GM12892 (cell line): ENCODE data around the gene C4orf50.
"Not testable (repeated sequence)": the region's sequence is repeated elsewhere in the genome, so short reads cannot be mapped to it uniquely, and the experiment has no call there.

ENCODE experiments used
- DNase-seq: peaks from one replicate; pipeline ENCODE4 v3.0.0; 2011; ENCODE audit not compliant: insufficient read length
- FAIRE-seq: peaks from 2 replicates; lab custom pipeline; 2011; peaks lifted over from hg19 to GRCh38; lab: Jason Lieb, UNC
- POLR2A ChIP-seq: IDR thresholded peaks from 2 replicates; pipeline ENCODE4 v1.6.1; 2011; ENCODE audit warnings: low read depth, low read length, control low read depth
- POLR2AphosphoS5 ChIP-seq: IDR thresholded peaks from 2 replicates; pipeline ENCODE4 v1.6.1; 2011; ENCODE audit warnings: low read depth, low read length, control low read depth
- TAF1 ChIP-seq: IDR thresholded peaks from 2 replicates; pipeline ENCODE4 v1.6.1; 2011; ENCODE audit warnings: low read depth, mild to moderate bottlenecking, control low read depth, low read length, borderline replicate concordance

C4orf50 gene

GRCh38 chr4:6010789-6011188 is 7.4 kb downstream of the C4orf50 start:
- FAIRE-seq = no peak

GRCh38 chr4:6009452-6009851 is 8.8 kb downstream of the C4orf50 start:
- TF ChIP-seq TAF1 = no peak
- no peak for TF ChIP-seq POLR2A
- no peak for TF ChIP-seq POLR2AphosphoS5
- DNase-seq (no peak), FAIRE-seq (no peak)

More at GRCh38 chr4:6010789-6011188, 7.4 kb downstream of the C4orf50 start:
- no peak for DNase-seq
- TF ChIP-seq POLR2AphosphoS5 (no peak), TAF1 (no peak), POLR2A (no peak)

DNA sequence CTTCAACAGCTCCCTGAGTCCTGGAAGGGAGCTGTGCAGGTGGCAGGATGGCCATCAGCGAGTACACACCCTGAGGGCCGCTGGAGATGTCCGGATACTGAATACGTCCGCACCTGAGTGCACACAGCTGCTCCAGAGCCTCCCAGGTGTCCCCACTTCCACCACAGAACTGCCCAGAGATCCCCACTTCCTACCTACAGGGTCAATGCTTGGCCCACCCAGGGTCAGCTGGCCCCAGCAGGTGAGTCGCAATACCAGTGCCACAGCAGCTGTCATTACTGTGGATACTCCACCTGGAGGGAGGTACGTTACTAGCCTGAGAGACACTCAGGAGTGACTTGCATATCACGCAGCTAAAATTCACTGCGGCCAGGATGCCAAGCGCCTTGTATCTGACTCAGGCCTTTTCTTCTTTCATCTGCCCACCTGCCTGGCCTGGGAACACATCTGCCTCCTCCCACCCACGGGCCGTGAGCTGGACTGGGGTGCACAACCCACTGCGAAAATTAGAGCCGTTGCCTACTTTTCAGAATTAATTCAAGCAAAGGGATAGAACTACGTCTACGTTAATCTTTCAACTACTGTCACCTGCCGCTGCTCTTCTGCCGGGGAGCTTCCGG is 9.4 kb downstream of the C4orf50 start:
- TF ChIP-seq POLR2AphosphoS5 (no peak), TAF1 (no peak), POLR2A (no peak)
- no peak for DNase-seq
- no peak for FAIRE-seq

DNA sequence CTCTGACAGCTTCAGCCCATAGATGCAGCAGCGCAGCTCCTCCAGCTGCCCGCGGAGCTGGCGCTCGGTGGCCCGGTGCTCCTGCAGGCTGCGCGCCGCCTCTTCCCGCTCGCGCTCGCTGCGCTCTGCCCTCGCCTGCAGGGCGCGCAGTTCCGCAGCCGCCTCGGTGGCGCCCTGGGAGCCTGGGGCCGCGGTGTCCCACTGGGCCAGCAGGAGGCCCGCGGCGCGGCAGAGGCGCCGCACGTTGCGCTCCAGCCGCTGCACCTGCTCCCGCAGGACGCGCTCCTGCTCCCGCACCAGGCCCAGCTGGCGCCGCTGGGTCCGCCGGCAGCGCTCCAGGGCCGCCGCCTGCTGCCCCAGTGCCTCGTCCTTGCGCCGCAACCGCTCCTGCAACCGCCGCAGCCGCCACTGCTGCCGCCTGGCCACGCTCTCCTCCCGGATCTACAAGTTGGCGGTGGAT is 10.1 kb downstream of the C4orf50 start:
- FAIRE-seq (no peak), DNase-seq (no peak)
- TF ChIP-seq TAF1 (no peak), POLR2AphosphoS5 (no peak), POLR2A (no peak)

DNA sequence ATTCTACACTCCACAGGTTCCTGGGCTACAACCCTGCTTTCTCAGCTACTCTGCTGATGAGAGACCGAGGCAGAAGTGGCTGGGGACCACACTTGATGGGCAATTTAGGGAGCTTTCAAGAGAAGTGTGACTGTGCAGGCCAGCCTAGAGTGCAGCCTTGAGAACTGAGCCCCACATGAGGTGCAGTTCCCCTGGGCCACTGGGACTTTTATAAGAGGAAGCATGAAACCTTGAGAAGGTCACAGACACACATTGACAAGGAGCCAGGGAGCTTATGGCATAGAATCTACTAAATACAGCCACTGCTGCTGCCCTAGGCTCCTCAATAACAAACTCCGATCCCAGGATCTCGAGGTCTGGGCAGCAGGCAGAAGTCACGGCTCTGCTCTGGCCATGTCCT is 13.1 kb downstream of the C4orf50 start:
- DNase-seq = no peak
- FAIRE-seq = no peak
- TF ChIP-seq POLR2A = no peak
- no peak for TF ChIP-seq POLR2AphosphoS5
- TF ChIP-seq TAF1 = no peak

DNA sequence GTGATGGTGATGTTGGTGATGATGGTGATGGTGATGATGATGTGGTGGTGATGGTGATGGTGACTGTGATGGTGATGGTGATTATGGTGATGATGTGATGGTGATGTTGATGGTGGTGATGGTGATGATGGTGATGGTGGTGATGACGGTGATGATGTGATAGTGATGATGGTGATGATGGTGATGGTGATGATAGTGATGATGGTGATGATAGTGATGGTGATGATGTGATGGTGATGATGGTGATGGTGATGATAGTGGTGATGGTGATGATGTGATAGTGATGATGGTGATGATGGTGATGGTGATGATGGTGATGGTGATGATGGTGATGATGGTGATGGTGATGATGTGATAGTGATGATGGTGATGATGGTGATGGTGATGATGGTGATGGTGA is 14.7 kb downstream of the C4orf50 start:
- DNase-seq = not testable (repeated sequence)
- peak; percentile 63 for FAIRE-seq

DNA sequence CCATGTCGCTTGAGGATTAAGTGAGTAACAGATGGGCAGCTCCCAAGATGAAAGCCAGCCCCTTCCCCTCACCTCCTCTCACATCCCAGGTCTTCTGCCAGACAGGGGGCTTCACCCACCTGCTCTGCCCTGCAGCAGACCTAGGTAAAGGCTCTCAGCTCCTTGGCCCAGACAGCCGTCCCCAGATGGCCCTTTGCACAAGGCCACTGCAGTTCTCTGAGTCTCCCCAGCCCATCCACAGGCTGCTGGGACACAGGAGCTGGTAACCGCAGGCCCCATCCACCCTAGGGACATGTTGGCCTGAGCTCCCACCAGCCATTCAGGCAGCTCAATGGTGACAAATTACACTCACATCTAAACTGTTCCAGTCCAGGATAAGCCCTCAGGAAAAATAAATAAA is 15.3 kb downstream of the C4orf50 start:
- TF ChIP-seq POLR2A (no peak), POLR2AphosphoS5 (no peak), TAF1 (no peak)
- no peak for DNase-seq
- FAIRE-seq = no peak

DNA sequence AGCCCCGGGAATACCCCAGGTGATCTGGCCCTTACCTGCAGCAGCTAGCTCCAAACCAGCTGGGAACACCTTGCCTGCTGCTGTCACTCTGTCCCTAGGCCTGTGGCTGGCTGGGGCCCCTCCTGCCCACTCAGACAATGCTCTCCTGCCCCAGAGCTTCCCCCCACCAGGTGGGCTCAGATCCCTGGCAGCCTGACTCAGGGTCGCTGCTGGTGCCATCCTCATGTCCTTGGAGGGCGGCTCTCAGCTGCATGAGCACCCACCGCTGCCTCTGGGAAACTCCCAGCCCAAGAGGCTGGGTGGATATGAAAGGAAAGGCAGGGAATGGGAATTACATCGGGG is 15.8 kb downstream of the C4orf50 start:
- TF ChIP-seq POLR2A (no peak), TAF1 (no peak), POLR2AphosphoS5 (no peak)
- DNase-seq (no peak), FAIRE-seq (no peak)

GRCh38 chr4:6001680-6002491 is 16.3 kb downstream of the C4orf50 start:
- FAIRE-seq = no peak
- TF ChIP-seq POLR2AphosphoS5 (no peak), POLR2A (no peak), TAF1 (no peak)
- DNase-seq = no peak

GRCh38 chr4:5999830-6000365 is 18.3 kb downstream of the C4orf50 start:
- TF ChIP-seq TAF1 (no peak), POLR2AphosphoS5 (no peak), POLR2A (no peak)
- no peak for FAIRE-seq

DNA sequence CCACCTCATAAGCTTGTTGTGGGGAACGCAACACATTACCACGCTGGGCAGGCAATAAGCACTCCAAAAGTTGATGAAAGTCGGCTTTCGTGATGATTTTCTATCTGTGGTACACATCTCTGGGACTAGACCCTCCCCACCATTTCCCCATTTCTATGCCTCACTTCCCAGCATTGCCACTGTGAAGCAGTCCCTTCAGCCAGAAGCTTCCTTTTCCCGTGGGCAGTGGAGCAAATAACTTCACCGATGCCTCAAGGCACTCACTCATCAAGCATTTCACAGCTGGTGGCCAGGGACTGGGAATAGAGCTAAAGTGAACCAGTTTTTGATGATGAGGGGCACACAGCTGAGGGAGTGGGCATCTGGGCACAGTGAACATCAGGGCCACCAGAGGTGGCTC is 18.9 kb downstream of the C4orf50 start:
- no peak for DNase-seq
- FAIRE-seq = no peak
- TF ChIP-seq TAF1 (no peak), POLR2A (no peak), POLR2AphosphoS5 (no peak)

More at GRCh38 chr4:5999830-6000365, 18.3 kb downstream of the C4orf50 start:
- DNase-seq = no peak
